Lower lobe of right lung (tissue), 2 donors: ENCODE data around the gene FAM131C. TPM values are rescaled to one million over a fixed set of nuclear protein-coding genes. Genes with fewer than 3 reads are reported as not detected.
A peak's percentile ranks its signal among the peaks of the same experiment; 100 is the strongest.

Experiments used
- ATAC-seq, 2 donors: fragments of 200-7000 bp; cut with Tn5 transposase; one replicate each; pipeline ENCODE4 v1.9.1; 2020 to 2022; ENCODE audit warnings: mild to moderate bottlenecking in 2 of 2, moderate library complexity in 2 of 2
- DNase-seq: peaks from one replicate; pipeline ENCODE4 v3.0.0-alpha.2; 2020
- H3K27ac ChIP-seq: fragments of 200-600 bp; one replicate; pipeline ENCODE4 v1.8.0; 2022
- H3K27me3 ChIP-seq: fragments of 200-600 bp; one replicate; pipeline ENCODE4 v1.8.0; 2022; ENCODE audit warnings: low read depth
- H3K36me3 ChIP-seq: fragments of 200-600 bp; one replicate; pipeline ENCODE4 v1.8.0; 2022; ENCODE audit warnings: mild to moderate bottlenecking
- H3K4me1 ChIP-seq: fragments of 200-600 bp; one replicate; pipeline ENCODE4 v1.8.0; 2022
- H3K4me3 ChIP-seq: fragments of 200-600 bp; one replicate; pipeline ENCODE4 v1.8.0; 2022; ENCODE audit warnings: mild to moderate bottlenecking
- H3K9me3 ChIP-seq: fragments of 200-600 bp; one replicate; pipeline ENCODE4 v1.8.0; 2022
- intact Hi-C: fragments of 100-400 bp; cut with DNase I; formaldehyde crosslinking; loops from one replicate; pipeline ENCODE4 v1.11.0; 2022
- total RNA-seq: library from RNA; stranded (reverse); fragmentation: NEBNext Ultra II Directional; extraction: Animal tissue kit (Norgen Biotek cat#: 25700); gene quantifications from one replicate; pipeline ENCODE4 v1.2.1, GENCODE V29; 2021
- TF ChIP-seq, protein P1 (sequence below): fragments of 200-600 bp; IDR thresholded peaks from one replicate; pipeline ENCODE4 v1.8.0; 2022; ENCODE audit warnings: antibody characterized with exemption, mild to moderate bottlenecking
- donor health status: DM: no; HTN: yes; CAD: no; lungs with severe emphysema.

FAM131C gene
- total RNA-seq, 1 donor from 2014 or later: not detected

DNA sequence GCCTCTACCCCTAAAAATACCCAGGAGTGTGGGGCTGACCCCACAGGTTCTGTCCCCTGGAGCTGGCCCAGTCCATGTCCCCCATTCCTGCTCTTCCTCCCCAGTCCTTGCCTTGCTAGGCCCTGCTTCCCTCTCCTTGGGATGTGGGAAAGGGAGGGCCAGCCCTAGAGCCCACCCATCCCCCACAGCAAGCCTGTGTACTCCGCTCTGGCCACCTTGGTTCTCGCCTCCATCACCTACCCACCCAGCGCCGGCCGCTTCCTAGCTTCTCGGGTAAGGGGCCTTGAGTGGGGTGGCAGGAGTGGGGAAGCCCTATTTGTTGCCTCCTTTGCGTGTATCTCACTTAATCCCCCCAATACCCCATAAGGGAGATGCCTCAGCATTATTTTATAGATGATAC is 23.1 kb downstream of the FAM131C start:
- DNase-seq (no peak), ATAC-seq (no peak)
- Histone ChIP-seq H3K4me1 (peaks cover 8% of the 10 kb centered on the region), H3K27ac (no peak overlapping the region), H3K9me3 (no peaks in the 10 kb centered on the region), H3K36me3 (no peaks in the 10 kb centered on the region), H3K27me3 (peaks cover 6% of the 10 kb centered on the region), H3K4me3 (no peak overlapping the region)
- intact Hi-C loops: no loop called here
- TF ChIP-seq, protein P1, sequence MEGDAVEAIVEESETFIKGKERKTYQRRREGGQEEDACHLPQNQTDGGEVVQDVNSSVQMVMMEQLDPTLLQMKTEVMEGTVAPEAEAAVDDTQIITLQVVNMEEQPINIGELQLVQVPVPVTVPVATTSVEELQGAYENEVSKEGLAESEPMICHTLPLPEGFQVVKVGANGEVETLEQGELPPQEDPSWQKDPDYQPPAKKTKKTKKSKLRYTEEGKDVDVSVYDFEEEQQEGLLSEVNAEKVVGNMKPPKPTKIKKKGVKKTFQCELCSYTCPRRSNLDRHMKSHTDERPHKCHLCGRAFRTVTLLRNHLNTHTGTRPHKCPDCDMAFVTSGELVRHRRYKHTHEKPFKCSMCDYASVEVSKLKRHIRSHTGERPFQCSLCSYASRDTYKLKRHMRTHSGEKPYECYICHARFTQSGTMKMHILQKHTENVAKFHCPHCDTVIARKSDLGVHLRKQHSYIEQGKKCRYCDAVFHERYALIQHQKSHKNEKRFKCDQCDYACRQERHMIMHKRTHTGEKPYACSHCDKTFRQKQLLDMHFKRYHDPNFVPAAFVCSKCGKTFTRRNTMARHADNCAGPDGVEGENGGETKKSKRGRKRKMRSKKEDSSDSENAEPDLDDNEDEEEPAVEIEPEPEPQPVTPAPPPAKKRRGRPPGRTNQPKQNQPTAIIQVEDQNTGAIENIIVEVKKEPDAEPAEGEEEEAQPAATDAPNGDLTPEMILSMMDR: no peak

DNA sequence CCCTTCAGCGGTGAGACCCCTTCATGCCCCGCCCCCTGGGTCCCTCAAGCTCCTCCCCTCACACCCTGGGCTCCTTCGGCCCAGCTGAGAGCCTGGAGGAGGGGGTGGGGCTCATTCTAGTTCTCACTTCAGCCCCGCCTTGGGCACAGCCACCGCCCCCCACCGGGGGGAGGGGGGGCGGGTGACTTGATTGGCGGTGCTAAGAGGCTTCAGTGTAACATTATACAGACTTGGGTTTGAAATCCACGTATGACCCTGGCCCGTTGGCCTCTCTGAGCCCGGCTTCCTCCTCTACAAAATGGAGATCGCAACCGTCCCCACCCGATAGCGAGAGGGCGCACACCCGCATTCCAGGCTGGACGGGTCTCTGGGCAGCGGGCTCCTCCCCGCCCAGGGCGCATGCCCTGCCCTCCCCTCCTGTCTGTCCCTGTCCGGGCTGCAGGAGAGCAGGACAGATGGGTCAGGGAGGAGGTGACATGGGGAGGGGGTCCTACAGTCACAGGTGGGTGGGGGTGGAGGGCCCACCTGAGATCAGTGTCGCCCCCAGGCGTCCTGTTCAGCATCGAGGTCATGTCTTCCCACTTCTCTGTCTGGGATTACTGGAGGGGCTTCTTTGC is 24.8 kb downstream of the FAM131C start:
- DNase-seq (peak; percentile 72), ATAC-seq (peak; percentile 75 to 81)
- TF ChIP-seq, protein P1: no peak
- Histone ChIP-seq H3K4me3 (peak overlapping the region; percentile 54), H3K4me1 (peaks cover 8% of the 10 kb centered on the region), H3K36me3 (no peaks in the 10 kb centered on the region), H3K9me3 (no peaks in the 10 kb centered on the region), H3K27ac (no peak overlapping the region), H3K27me3 (peaks cover 6% of the 10 kb centered on the region)
- intact Hi-C loops: no loop called here

DNA sequence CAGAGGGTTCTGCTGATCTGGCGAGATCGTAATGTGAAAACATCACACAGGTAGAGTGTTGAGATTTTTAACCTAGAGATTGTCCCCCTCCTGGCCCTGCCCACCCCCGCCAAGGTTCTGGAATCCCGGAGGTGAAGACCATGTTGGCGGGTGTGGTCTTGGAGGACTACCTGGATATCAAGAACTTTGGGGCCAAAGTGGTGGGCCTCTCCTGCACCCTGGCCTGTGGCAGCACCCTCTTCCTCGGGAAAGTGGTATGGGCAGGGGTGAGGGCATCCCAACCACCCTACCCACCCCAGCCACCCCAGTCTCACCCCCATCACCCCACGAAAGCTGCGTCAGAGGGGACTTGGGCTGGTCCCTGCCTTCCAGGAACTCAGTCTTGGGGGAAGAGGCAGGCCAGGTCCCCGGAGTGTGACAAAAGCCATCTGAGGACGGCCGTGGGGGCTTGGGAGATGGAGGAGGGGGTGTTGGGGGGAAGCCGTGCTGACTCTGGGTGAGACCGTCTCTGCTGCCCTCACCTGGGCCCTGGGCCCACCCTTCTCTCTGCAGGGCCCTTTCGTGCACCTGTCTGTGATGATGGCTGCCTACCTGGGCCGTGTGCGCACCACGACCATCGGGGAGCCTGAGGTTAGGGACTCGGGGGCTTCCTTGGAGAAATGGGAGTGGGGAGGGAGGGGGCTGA is 25.5 kb downstream of the FAM131C start:
- intact Hi-C loops: no loop called here
- Histone ChIP-seq H3K9me3 (no peaks in the 10 kb centered on the region), H3K4me1 (peaks cover 8% of the 10 kb centered on the region), H3K27ac (no peak overlapping the region), H3K27me3 (peaks cover 6% of the 10 kb centered on the region), H3K4me3 (peak overlapping the region; percentile 54), H3K36me3 (no peaks in the 10 kb centered on the region)
- DNase-seq (no peak), ATAC-seq (peak in 1 of 2 donors; percentile 3)
- TF ChIP-seq, protein P1: no peak

DNA sequence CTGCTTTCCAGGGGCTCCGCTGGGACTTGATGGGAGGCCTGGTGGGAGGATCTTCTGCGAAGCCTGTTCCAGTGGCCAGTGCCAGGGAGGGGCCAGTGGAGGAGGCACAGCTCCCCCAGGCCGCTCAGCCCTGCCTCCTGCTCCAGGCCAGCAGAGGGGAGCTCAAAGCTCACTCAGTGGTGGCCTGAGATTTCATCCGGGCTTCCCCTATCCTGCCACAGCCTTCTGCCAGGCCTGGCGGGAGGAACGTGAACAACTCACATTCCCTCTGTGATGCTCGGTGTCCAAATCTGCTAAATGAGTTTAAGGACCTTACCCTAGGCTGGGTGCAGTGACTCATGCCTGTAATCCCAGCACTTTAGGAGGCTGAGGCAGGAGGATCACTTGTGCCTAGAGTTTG is 26.6 kb downstream of the FAM131C start:
- TF ChIP-seq, protein P1: no peak
- H3K9me3 ChIP-seq: no peaks in the 10 kb centered on the region
- H3K4me3 ChIP-seq: no peak overlapping the region
- no peaks in the 10 kb centered on the region for H3K36me3 ChIP-seq
- ATAC-seq (no peak), DNase-seq (no peak)
- intact Hi-C loops: no loop called here
- H3K27me3 ChIP-seq: peaks cover 6% of the 10 kb centered on the region
- no peak overlapping the region for H3K27ac ChIP-seq
- peaks cover 8% of the 10 kb centered on the region for H3K4me1 ChIP-seq

DNA sequence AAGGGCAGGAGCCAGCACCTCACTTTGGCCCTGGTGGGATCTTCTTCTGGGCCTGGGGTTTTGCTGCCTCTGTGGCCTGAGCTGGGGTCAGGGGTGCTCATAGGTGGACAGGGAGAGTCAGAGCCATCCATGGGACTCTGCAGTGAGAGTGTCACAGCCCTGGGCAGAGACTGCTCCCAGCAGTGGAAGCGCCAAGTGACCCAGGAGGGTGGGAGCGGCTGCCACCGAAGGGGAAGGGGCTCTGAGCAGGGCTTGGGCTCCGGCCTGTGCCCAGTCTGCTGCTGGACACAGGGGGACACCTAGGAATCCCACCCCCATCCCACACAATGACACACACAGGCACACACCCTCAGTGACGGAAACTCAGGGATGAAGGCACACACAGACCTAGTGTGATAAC is 29.5 kb downstream of the FAM131C start:
- Histone ChIP-seq H3K36me3 (no peaks in the 10 kb centered on the region), H3K4me1 (peaks cover 6% of the 10 kb centered on the region), H3K9me3 (no peaks in the 10 kb centered on the region), H3K4me3 (no peak overlapping the region), H3K27me3 (peaks cover 4% of the 10 kb centered on the region), H3K27ac (no peak overlapping the region)
- no peak for ATAC-seq
- intact Hi-C loops: no loop called here
- TF ChIP-seq, protein P1: no peak
- no peak for DNase-seq
